ENCODE data around the gene TMEM233.

Gene TMEM233

GRCh38 chr12:119621878-119622277 lies 28.3 kb downstream of the TMEM233 start:
- FAIRE-seq (no peak), DNase-seq (ENCODE audit: insufficient read length, low spot score) (no peak)
- TF ChIP-seq POLR2AphosphoS5 (IDR thresholded peaks at IDR 0.05; ENCODE audit: low read depth, low read length), result no peak
- TF ChIP-seq POLR2A (IDR thresholded peaks at IDR 0.05; ENCODE audit: low read depth, low read length), result no peak
- TF ChIP-seq PAX5 (IDR thresholded peaks at IDR 0.05; ENCODE audit: insufficient read depth, low read length, severe bottlenecking), result no peak
- TF ChIP-seq TAF1 (IDR thresholded peaks at IDR 0.05; ENCODE audit: low read depth, low read length), result no peak
- no peak for TF ChIP-seq SPI1 (IDR thresholded peaks at IDR 0.05; ENCODE audit: low read depth, low read length)
- TF ChIP-seq POU2F2 (IDR thresholded peaks at IDR 0.05; ENCODE audit: low read depth, low read length), result no peak

GRCh38 chr12:119624966-119625365 lies 31.4 kb downstream of the TMEM233 start:
- TF ChIP-seq SPI1 (IDR thresholded peaks at IDR 0.05; ENCODE audit: low read depth, low read length), result no peak
- no peak for TF ChIP-seq POU2F2 (IDR thresholded peaks at IDR 0.05; ENCODE audit: low read depth, low read length)
- no peak for TF ChIP-seq PAX5 (IDR thresholded peaks at IDR 0.05; ENCODE audit: insufficient read depth, low read length, severe bottlenecking)
- TF ChIP-seq POLR2A (IDR thresholded peaks at IDR 0.05; ENCODE audit: low read depth, low read length), result no peak
- TF ChIP-seq TAF1 (IDR thresholded peaks at IDR 0.05; ENCODE audit: low read depth, low read length), result no peak
- no peak for TF ChIP-seq POLR2AphosphoS5 (IDR thresholded peaks at IDR 0.05; ENCODE audit: low read depth, low read length)
- FAIRE-seq (no peak), DNase-seq (ENCODE audit: insufficient read length, low spot score) (no peak)

GRCh38 chr12:119627019-119627643 lies 33.6 kb downstream of the TMEM233 start:
- FAIRE-seq (no peak), DNase-seq (ENCODE audit: insufficient read length, low spot score) (no peak)
- no peak for TF ChIP-seq POU2F2 (IDR thresholded peaks at IDR 0.05; ENCODE audit: low read depth, low read length)
- TF ChIP-seq POLR2A (IDR thresholded peaks at IDR 0.05; ENCODE audit: low read depth, low read length), result no peak
- TF ChIP-seq SPI1 (IDR thresholded peaks at IDR 0.05; ENCODE audit: low read depth, low read length), result no peak

GRCh38 chr12:119627686-119628085 lies 34.1 kb downstream of the TMEM233 start:
- FAIRE-seq, result no peak
- DNase-seq (ENCODE audit: insufficient read length, low spot score), result no peak
- TF ChIP-seq SPI1 (IDR thresholded peaks at IDR 0.05; ENCODE audit: low read depth, low read length) (no peak), POLR2A (IDR thresholded peaks at IDR 0.05; ENCODE audit: low read depth, low read length) (no peak), POU2F2 (IDR thresholded peaks at IDR 0.05; ENCODE audit: low read depth, low read length) (no peak), TAF1 (IDR thresholded peaks at IDR 0.05; ENCODE audit: low read depth, low read length) (no peak), PAX5 (IDR thresholded peaks at IDR 0.05; ENCODE audit: insufficient read depth, low read length, severe bottlenecking) (no peak), POLR2AphosphoS5 (IDR thresholded peaks at IDR 0.05; ENCODE audit: low read depth, low read length) (no peak)

- FAIRE-seq, result no peak
- no peak for TF ChIP-seq PAX5 (IDR thresholded peaks at IDR 0.05; ENCODE audit: insufficient read depth, low read length, severe bottlenecking)
- TF ChIP-seq SPI1 (IDR thresholded peaks at IDR 0.05; ENCODE audit: low read depth, low read length), result no peak
- TF ChIP-seq POLR2A (IDR thresholded peaks at IDR 0.05; ENCODE audit: low read depth, low read length), result no peak
- no peak for TF ChIP-seq POLR2AphosphoS5 (IDR thresholded peaks at IDR 0.05; ENCODE audit: low read depth, low read length)
- TF ChIP-seq TAF1 (IDR thresholded peaks at IDR 0.05; ENCODE audit: low read depth, low read length), result no peak
- TF ChIP-seq POU2F2 (IDR thresholded peaks at IDR 0.05; ENCODE audit: low read depth, low read length), result no peak
- DNase-seq (ENCODE audit: insufficient read length, low spot score), result no peak
Observed at GRCh38 chr12:119630223-119630780, 36.7 kb downstream of the TMEM233 start.

GRCh38 chr12:119630962-119631550 lies 37.5 kb downstream of the TMEM233 start:
- FAIRE-seq (no peak), DNase-seq (ENCODE audit: insufficient read length, low spot score) (no peak)
- TF ChIP-seq POLR2AphosphoS5 (IDR thresholded peaks at IDR 0.05; ENCODE audit: low read depth, low read length), result no peak
- TF ChIP-seq PAX5 (IDR thresholded peaks at IDR 0.05; ENCODE audit: insufficient read depth, low read length, severe bottlenecking), result no peak
- no peak for TF ChIP-seq POLR2A (IDR thresholded peaks at IDR 0.05; ENCODE audit: low read depth, low read length)
- no peak for TF ChIP-seq TAF1 (IDR thresholded peaks at IDR 0.05; ENCODE audit: low read depth, low read length)
- no peak for TF ChIP-seq SPI1 (IDR thresholded peaks at IDR 0.05; ENCODE audit: low read depth, low read length)
- TF ChIP-seq POU2F2 (IDR thresholded peaks at IDR 0.05; ENCODE audit: low read depth, low read length), result no peak

GRCh38 chr12:119631930-119632678 lies 38.5 kb downstream of the TMEM233 start:
- FAIRE-seq (no peak), DNase-seq (ENCODE audit: insufficient read length, low spot score) (no peak)
- TF ChIP-seq SPI1 (IDR thresholded peaks at IDR 0.05; ENCODE audit: low read depth, low read length) (no peak), POU2F2 (IDR thresholded peaks at IDR 0.05; ENCODE audit: low read depth, low read length) (no peak), POLR2AphosphoS5 (IDR thresholded peaks at IDR 0.05; ENCODE audit: low read depth, low read length) (no peak), PAX5 (IDR thresholded peaks at IDR 0.05; ENCODE audit: insufficient read depth, low read length, severe bottlenecking) (no peak), TAF1 (IDR thresholded peaks at IDR 0.05; ENCODE audit: low read depth, low read length) (no peak), POLR2A (IDR thresholded peaks at IDR 0.05; ENCODE audit: low read depth, low read length) (no peak)

GRCh38 chr12:119634743-119635142 lies 41.2 kb downstream of the TMEM233 start:
- FAIRE-seq, result no peak
- TF ChIP-seq TAF1 (IDR thresholded peaks at IDR 0.05; ENCODE audit: low read depth, low read length), result no peak
- TF ChIP-seq POLR2AphosphoS5 (IDR thresholded peaks at IDR 0.05; ENCODE audit: low read depth, low read length), result no peak
- TF ChIP-seq POU2F2 (IDR thresholded peaks at IDR 0.05; ENCODE audit: low read depth, low read length), result no peak
- TF ChIP-seq POLR2A (IDR thresholded peaks at IDR 0.05; ENCODE audit: low read depth, low read length), result no peak
- TF ChIP-seq SPI1 (IDR thresholded peaks at IDR 0.05; ENCODE audit: low read depth, low read length), result no peak
- no peak for TF ChIP-seq PAX5 (IDR thresholded peaks at IDR 0.05; ENCODE audit: insufficient read depth, low read length, severe bottlenecking)
- no peak for DNase-seq (ENCODE audit: insufficient read length, low spot score)

- no peak for TF ChIP-seq POLR2A (IDR thresholded peaks at IDR 0.05; ENCODE audit: low read depth, low read length)
- FAIRE-seq, result no peak
Observed at GRCh38 chr12:119642986-119643385, 49.4 kb downstream of the TMEM233 start.

More at GRCh38 chr12:119642986-119643385, 49.4 kb downstream of the TMEM233 start:
- no peak for DNase-seq (ENCODE audit: insufficient read length, low spot score)
